Caki2 (cell line): ENCODE measurements around the gene MMP23B. TPM values are rescaled to one million over a fixed set of nuclear protein-coding genes. Genes with fewer than 3 reads are reported as not detected.
"Not testable (repeated sequence)": the region's sequence is repeated elsewhere in the genome, so short reads cannot be mapped to it uniquely, and the experiment has no call there.

Source experiments
- DNase-seq: peaks from one replicate; pipeline ENCODE4 v3.0.0-alpha.2; 2015; ENCODE audit warnings: low read depth
- in situ Hi-C: cut with HindIII; loops from 2 replicates; pipeline ENCODE4 v1.10.0; 2016; ENCODE audit warnings: low sequenced_read_pairs, low pct_unique_long_range_greater_than_20kb, mixed read lengths
- total RNA-seq: library from RNA; depleted of rRNA; stranded (reverse); fragments of >200 nt; shearing (Covaris generic); gene quantifications from 2 replicates; pipeline ENCODE4 v1.2.3, GENCODE V29; 2014; ENCODE audit warnings: low replicate concordance

The MMP23B gene
- total RNA-seq, 1 experiment from 2014 or later: not detected

- in situ Hi-C loops: no loop called here
- DNase-seq: no peak
Observed at GRCh38 chr1:1627829-1628753, 3.9 kb upstream of the MMP23B start.

GRCh38 chr1:1628754-1629429 lies 3.1 kb upstream of the MMP23B start:
- in situ Hi-C loops: no loop called here
- DNase-seq: no peak

- DNase-seq: no peak
- in situ Hi-C loops: no loop called here
Observed at GRCh38 chr1:1629430-1630190, 2.4 kb upstream of the MMP23B start.

GRCh38 chr1:1630191-1630964 lies 1.6 kb upstream of the MMP23B start:
- in situ Hi-C loops: no loop called here
- no peak for DNase-seq

GRCh38 chr1:1630965-1631781 lies 800 bp upstream of the MMP23B start:
- in situ Hi-C loops: no loop called here
- no peak for DNase-seq

GRCh38 chr1:1633409-1633808 lies 1.4 kb downstream of the MMP23B start:
- in situ Hi-C loops, DNase-seq: not testable (repeated sequence)

GRCh38 chr1:1634613-1635012 lies 2.6 kb downstream of the MMP23B start:
- in situ Hi-C loops, DNase-seq: not testable (repeated sequence)

- in situ Hi-C loops, DNase-seq: not testable (repeated sequence)
Observed at GRCh38 chr1:1636621-1637478, 4.9 kb downstream of the MMP23B start.

GRCh38 chr1:1637479-1637875 lies 5.5 kb downstream of the MMP23B start:
- in situ Hi-C loops: not testable (repeated sequence)

GRCh38 chr1:1638528-1638927 lies 6.6 kb downstream of the MMP23B start:
- in situ Hi-C loops, DNase-seq: not testable (repeated sequence)

More at GRCh38 chr1:1637479-1637875, 5.5 kb downstream of the MMP23B start:
- DNase-seq: not testable (repeated sequence)

GRCh38 chr1:1639368-1639767 lies 7.4 kb downstream of the MMP23B start:
- in situ Hi-C loops, DNase-seq: not testable (repeated sequence)

GRCh38 chr1:1640081-1640480 lies 8.1 kb downstream of the MMP23B start:
- in situ Hi-C loops, DNase-seq: not testable (repeated sequence)

- DNase-seq, in situ Hi-C loops: not testable (repeated sequence)
Observed at GRCh38 chr1:1640711-1641461, 8.9 kb downstream of the MMP23B start.

- in situ Hi-C loops, DNase-seq: not testable (repeated sequence)
Observed at GRCh38 chr1:1646326-1646725, 14.4 kb downstream of the MMP23B start.

- DNase-seq, in situ Hi-C loops: not testable (repeated sequence)
Observed at GRCh38 chr1:1647567-1648241, 15.7 kb downstream of the MMP23B start.
